GM12865 (cell line): ENCODE data around the gene GPR31.

Experiments used
- DNase-seq: peaks from one replicate; pipeline ENCODE4 v3.0.0; 2010; ENCODE audit warnings: low read depth
- H3K4me3 ChIP-seq: 2 replicates; pipeline ENCODE4 v1.5.1; 2011; ENCODE audit warnings: mild to moderate bottlenecking, low read depth, low read length, control low read depth
- TF ChIP-seq, protein P1 (sequence below): IDR thresholded peaks from 2 replicates; pipeline ENCODE4 v1.5.1; 2011; ENCODE audit warnings: low read length, control low read depth, low read depth, inconsistent platforms; ENCODE audit not compliant: insufficient read depth; ENCODE audit errors: missing control alignments

GPR31 gene

DNA sequence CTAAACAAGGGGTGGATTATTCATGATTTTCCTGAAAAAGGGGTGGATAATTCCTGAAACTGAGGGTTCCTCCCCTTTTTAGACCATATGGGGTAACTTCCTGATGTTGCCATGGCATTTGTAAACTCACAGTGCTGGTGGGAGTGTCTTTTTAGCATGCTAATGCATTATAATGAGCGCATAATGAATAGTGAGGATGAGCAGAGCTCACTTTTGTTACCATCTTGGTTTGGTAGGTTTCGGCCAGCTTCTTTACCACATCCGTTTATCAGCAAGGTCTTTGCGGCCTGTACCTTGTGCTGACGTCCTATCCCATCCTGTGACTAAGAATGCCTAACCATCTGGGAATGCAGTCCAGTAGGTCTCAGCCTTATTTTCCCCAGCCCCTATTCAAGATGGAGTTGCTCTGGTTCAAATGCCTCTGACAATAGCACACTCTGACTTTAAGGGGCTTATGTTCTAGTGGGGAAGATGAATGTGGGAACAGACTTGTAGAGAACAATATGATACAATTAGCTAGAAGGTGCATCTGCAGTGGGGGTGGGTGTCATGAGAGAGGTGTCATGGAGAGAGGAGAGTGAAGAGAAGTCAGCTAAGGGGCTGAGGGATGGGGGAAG is 4.2 kb upstream of the GPR31 start:
- no peak for DNase-seq
- no peak overlapping the region for H3K4me3 ChIP-seq
- TF ChIP-seq, protein P1, sequence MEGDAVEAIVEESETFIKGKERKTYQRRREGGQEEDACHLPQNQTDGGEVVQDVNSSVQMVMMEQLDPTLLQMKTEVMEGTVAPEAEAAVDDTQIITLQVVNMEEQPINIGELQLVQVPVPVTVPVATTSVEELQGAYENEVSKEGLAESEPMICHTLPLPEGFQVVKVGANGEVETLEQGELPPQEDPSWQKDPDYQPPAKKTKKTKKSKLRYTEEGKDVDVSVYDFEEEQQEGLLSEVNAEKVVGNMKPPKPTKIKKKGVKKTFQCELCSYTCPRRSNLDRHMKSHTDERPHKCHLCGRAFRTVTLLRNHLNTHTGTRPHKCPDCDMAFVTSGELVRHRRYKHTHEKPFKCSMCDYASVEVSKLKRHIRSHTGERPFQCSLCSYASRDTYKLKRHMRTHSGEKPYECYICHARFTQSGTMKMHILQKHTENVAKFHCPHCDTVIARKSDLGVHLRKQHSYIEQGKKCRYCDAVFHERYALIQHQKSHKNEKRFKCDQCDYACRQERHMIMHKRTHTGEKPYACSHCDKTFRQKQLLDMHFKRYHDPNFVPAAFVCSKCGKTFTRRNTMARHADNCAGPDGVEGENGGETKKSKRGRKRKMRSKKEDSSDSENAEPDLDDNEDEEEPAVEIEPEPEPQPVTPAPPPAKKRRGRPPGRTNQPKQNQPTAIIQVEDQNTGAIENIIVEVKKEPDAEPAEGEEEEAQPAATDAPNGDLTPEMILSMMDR: no peak

DNA sequence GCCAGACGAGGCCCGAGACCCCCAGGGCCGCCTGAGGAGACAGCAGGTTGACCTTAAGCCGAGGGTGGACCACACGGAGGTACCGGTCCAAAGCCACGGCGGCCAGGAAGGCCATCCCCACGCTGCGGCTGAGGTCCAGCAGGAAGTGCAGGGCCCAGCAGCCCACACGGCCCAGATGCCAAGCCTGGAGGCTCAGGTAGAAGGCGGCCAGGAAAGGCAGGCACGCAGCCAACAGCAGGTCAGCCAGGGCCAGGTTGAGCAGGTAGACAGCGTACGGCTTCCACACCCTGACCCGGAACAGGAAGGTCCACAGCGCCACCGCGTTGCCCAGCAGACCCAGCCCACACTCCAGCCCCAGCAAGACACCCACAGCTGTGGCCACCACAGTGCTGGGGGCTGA is 366 bp downstream of the GPR31 start:
- TF ChIP-seq, protein P1: no peak
- DNase-seq: no peak
- H3K4me3 ChIP-seq: no peak overlapping the region

DNA sequence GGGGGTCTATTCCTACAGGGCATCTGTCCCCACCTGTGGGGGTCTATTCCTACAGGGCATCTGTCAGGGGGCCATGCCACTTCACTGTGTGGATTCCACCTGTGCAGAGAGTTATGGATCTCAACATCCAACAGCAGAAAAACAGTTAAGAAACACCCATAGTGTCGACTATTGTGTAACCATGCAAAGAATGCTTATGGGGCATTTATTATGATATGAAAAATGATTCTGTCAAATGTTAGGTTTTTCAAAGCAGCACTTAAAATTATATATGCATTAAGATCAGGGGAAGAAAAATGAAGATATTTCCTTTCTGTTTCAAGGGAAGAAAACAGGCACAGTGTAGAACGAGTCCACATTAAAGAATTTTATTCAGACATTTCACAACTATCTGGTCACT is 2.9 kb downstream of the GPR31 start:
- TF ChIP-seq, protein P1: no peak
- DNase-seq: no peak
- H3K4me3 ChIP-seq: no peak overlapping the region

DNA sequence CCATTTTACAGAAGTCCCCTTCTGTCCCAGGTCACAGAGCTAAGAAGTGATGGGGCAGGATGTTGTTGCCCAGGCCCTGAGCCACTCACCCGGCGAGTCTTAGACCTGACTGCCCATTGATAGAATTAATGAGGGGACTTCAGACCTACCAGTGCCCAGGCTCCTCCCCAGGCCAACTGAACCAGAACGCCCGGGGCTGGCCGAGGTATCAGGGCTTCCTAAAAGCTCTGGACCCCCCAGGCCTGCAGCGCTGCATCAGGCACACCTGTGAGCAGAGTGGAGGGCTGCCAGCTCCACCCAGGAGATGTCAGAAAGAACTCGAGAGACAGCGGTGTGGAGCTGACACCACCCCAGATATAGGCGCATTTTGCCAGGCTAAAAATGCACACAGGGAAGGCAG is 3.5 kb downstream of the GPR31 start:
- TF ChIP-seq, protein P1: no peak
- no peak for DNase-seq
- H3K4me3 ChIP-seq: no peak overlapping the region

DNA sequence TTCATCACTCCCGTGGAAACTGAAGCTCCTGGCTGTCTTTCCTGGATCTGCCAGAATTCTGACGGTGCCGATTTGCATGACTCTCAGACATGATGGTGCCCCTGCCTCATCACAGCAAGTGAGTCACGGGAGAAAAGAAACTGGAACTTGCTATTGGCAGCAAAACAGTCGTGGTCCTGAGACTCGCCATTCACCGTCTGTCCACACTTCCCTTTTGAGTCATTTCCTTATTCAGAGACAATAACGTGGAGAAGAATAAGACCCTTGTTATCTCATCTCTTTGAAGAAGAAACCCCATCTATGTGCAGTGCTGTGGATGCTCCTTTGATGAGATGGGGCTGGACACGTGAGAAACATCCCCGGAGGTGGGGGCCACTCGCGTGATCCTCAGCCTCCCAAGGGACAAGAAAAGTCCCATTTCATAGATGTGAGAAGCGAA is 4.2 kb downstream of the GPR31 start:
- peak; percentile 86 for DNase-seq
- TF ChIP-seq, protein P1: no peak
- peak overlapping the region; percentile 42 for H3K4me3 ChIP-seq

DNA sequence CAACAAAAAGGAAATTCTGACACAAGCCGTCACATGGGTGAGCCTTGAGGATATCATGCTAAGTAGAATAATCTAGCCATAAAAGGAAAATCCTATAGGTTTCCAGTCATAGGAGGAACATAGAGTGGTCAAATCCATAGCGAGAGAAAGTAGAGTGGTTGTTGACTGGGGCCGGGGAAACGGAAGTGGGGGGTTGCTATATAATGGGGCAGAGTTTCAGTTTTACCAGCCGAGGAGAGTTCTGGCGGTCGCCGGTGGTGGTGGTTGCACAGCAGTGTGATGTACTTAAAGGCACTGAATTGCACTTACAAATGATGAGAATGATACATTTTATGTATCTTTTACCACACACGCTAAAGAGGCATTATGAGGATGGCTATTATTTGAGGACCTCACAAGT is 4.9 kb downstream of the GPR31 start:
- peak; percentile 85 for DNase-seq
- TF ChIP-seq, protein P1: no peak
- H3K4me3 ChIP-seq: peak overlapping the region; percentile 42

DNA sequence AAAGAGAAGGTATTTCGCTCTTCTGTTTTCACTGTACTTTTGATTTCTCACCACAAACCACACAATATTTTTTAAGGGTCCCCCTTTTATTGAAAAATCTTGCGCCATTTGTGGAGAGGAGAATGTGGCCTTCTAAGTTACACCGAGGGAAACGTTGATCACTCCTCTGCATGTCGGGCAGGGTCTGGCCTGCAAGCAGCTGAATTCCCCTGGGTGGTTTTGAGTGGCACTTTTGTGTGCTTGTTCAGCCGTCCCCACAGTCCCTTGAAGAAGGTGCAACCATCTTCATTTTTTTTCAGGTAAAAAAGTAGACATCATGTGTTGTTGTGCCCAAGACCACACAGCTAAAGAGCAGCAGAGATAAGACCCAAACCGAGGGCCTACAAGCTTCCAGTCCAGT is 6.1 kb downstream of the GPR31 start:
- H3K4me3 ChIP-seq: no peak overlapping the region
- TF ChIP-seq, protein P1: no peak
- peak; percentile 52 for DNase-seq
